Activated naive CD8-positive, alpha-beta T cell treated with anti-CD3 and anti-CD28 coated beads, Interleukin-2, amount 50 U/mL, for 24 hours (primary cell): Measurements from ENCODE around the gene ITPR1.

Source experiments
- ATAC-seq: fragments of 150-1000 bp; cut with Tn5 transposase; one replicate; pipeline ENCODE4 v1.10.0; 2021
- DNase-seq: peaks from one replicate; pipeline ENCODE4 v3.0.0; 2021
- H3K27ac Mint-ChIP-seq: one replicate; pipeline ENCODE4 v1.8.0; 2021; ENCODE audit warnings: mild to moderate bottlenecking, mixed read lengths
- H3K27me3 Mint-ChIP-seq: one replicate; pipeline ENCODE4 v1.8.0; 2021; ENCODE audit warnings: mixed read lengths
- H3K36me3 Mint-ChIP-seq: one replicate; pipeline ENCODE4 v1.8.0; 2021; ENCODE audit warnings: low read depth, mixed read lengths
- H3K4me1 Mint-ChIP-seq: one replicate; pipeline ENCODE4 v1.8.0; 2021; ENCODE audit warnings: mixed read lengths
- H3K4me3 Mint-ChIP-seq: one replicate; pipeline ENCODE4 v1.8.0; 2021; ENCODE audit warnings: mild to moderate bottlenecking, moderate library complexity, mixed read lengths
- H3K9me3 Mint-ChIP-seq: one replicate; pipeline ENCODE4 v1.8.0; 2021; ENCODE audit warnings: mixed read lengths

Gene ITPR1

DNA sequence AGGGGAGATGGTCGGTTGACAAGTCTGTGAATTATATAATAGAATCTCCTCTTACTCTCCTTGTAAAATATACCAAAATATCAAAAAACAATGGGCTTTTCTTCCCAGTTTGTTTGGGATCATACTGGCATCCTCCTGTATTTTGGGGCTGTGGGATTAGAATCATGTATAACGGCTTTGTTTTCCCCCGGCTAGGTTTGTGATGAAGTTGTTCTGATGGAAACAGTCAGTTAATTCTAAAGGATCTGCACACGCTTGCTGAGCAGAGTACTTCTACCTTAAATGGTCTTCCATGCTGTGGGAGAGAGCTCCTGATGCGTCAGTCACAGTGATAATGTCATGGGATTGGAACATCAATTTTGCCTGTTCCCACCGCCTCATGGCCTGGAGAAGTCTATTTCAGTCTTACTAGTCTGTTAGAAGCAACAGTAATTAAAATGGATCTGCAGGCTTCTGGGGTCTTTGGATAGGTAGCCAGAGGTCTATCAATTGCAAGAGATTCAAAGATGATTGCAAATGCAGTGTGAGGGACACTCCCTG lies 81.3 kb downstream of the ITPR1 start:
- H3K9me3 Mint-ChIP-seq = no peaks in the 10 kb centered on the region
- H3K27ac Mint-ChIP-seq = no peak overlapping the region

DNA sequence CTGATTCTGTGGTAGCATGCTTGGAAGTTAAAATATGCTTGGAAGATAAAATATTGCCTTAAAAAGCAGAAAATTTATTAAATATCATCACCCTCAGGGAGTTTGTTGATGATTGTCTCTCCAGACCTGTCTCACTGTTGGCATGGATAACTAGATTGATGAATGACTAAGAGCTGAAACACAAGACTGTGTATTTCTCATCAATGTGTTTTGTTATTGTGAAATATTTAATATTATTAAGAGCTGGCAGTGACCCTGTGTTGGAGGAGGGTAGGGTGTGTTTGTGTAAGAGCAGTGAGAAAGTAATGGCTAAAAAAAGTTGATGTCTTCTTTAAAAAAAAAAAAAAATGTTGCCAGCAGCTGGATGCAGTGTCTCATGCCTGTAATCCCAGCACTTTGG lies 82.2 kb downstream of the ITPR1 start:
- Mint-ChIP-seq H3K9me3 (no peaks in the 10 kb centered on the region), H3K27me3 (no peaks in the 10 kb centered on the region), H3K4me3 (no peak overlapping the region), H3K27ac (no peak overlapping the region), H3K36me3 (peaks cover 5% of the 10 kb centered on the region), H3K4me1 (peaks cover 13% of the 10 kb centered on the region)
- ATAC-seq = no peak
- no peak for DNase-seq

More for the DNA sequence above, 81.3 kb downstream of the ITPR1 start:
- Mint-ChIP-seq H3K4me1 (peaks cover 14% of the 10 kb centered on the region), H3K4me3 (no peak overlapping the region), H3K36me3 (peaks cover 5% of the 10 kb centered on the region), H3K27me3 (no peaks in the 10 kb centered on the region)
- no peak for DNase-seq
- no peak for ATAC-seq

DNA sequence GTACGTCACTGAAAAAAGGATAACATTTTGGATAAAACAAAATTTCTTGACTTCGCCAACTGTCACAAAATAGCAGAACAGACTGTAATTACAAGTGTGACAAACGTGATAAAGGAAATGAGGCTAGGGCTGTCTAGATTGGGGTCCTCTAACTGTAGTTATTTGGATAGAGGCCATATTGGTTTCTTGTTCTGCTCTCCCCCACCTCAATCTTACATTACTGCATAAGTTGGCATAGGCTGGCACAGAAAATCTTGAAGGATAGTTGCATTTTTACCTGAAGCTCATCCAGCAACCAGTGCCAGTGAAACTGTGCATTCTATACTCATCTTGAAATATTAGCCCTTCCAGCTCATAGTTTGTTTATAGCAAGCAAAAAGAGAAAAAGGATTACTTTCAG lies 84.6 kb downstream of the ITPR1 start:
- no peaks in the 10 kb centered on the region for H3K27me3 Mint-ChIP-seq
- no peak for ATAC-seq
- H3K36me3 Mint-ChIP-seq = peaks cover 5% of the 10 kb centered on the region
- peaks cover 18% of the 10 kb centered on the region for H3K4me1 Mint-ChIP-seq
- H3K4me3 Mint-ChIP-seq = no peak overlapping the region
- no peak for DNase-seq
- H3K27ac Mint-ChIP-seq = no peak overlapping the region
- H3K9me3 Mint-ChIP-seq = no peaks in the 10 kb centered on the region

DNA sequence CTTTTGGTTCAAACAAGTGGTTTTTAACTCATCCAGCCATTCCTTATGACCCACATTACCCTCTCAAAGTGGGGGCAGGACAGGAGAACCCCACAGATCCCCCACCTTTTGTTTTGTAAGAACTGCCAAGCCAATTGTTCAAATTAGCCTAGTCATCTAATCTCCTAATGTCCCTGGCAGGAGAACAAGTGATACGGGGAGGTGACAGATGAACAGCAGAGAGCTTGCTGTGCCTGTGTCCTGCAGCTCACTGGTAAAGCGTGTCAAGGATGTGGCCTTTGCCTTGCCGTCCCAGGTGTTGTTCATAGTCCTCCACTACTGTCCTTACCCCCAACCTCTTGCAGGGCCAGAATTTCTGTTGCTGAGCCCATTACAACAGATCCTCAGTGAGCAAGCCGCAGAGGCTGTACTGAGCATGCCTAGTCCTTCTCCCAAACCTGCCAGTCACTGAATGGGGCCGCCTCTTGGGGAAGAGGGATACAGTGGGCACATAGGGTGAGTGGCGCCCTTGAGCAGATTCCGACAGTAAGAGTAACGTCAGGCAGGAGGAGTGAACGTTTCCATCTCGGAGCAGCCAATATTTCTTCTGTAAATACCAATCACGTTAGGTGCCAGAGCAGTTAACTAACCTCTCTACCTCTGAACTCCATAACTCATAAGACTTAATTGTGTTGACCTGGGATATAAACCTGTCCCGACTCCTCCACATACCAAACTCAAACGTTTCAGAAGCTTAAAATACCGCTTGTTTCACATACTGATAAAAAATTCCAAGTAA lies 87.4 kb downstream of the ITPR1 start:
- H3K9me3 Mint-ChIP-seq = no peaks in the 10 kb centered on the region
- H3K4me3 Mint-ChIP-seq = no peak overlapping the region
- ATAC-seq (no peak), DNase-seq (no peak)
- H3K27ac Mint-ChIP-seq = peak overlapping the region; percentile 4
- no peaks in the 10 kb centered on the region for H3K27me3 Mint-ChIP-seq
- no peaks in the 10 kb centered on the region for H3K36me3 Mint-ChIP-seq
- peaks cover 44% of the 10 kb centered on the region for H3K4me1 Mint-ChIP-seq

DNA sequence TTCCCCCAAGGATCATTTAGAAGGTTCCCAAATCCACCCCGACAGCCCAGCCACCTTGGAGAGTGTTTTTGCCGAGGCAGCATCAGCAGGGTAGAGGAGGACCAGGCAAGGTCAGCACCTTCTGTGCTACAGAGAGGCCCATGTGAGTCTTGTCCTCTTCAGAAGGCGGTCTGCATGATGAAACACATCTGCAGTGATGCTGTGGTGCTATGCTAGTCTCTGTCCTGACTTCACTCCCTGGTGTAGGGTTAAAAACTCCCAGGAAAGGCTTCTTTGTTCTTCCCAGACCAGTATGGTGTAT lies 87.9 kb downstream of the ITPR1 start:
- no peak for ATAC-seq
- Mint-ChIP-seq H3K4me1 (peaks cover 48% of the 10 kb centered on the region), H3K4me3 (no peak overlapping the region), H3K36me3 (no peaks in the 10 kb centered on the region), H3K27me3 (no peaks in the 10 kb centered on the region), H3K27ac (peak overlapping the region; percentile 4), H3K9me3 (no peaks in the 10 kb centered on the region)
- DNase-seq = no peak

DNA sequence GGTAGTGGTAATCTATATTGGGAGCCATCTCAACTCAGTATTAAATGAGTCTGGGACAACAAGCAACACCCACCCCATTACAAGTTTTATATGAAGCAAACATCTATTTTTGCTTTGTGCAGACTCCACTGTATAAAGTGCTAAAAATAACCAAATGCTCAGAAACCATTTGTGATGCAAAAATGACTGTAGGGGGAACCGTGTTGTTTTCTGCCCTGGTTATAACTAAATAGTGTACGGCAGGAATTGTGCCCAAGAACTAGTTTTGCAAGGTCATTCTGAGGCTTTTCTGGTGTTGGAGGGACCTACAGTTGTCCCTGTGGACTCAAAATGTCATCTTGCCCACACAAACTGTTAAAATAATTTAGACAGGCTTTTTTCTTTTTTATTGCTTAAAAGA lies 88.3 kb downstream of the ITPR1 start:
- Mint-ChIP-seq H3K27ac (peak overlapping the region; percentile 4), H3K9me3 (no peaks in the 10 kb centered on the region), H3K4me3 (no peak overlapping the region), H3K36me3 (no peaks in the 10 kb centered on the region), H3K4me1 (peaks cover 52% of the 10 kb centered on the region), H3K27me3 (no peaks in the 10 kb centered on the region)
- ATAC-seq (no peak), DNase-seq (no peak)

DNA sequence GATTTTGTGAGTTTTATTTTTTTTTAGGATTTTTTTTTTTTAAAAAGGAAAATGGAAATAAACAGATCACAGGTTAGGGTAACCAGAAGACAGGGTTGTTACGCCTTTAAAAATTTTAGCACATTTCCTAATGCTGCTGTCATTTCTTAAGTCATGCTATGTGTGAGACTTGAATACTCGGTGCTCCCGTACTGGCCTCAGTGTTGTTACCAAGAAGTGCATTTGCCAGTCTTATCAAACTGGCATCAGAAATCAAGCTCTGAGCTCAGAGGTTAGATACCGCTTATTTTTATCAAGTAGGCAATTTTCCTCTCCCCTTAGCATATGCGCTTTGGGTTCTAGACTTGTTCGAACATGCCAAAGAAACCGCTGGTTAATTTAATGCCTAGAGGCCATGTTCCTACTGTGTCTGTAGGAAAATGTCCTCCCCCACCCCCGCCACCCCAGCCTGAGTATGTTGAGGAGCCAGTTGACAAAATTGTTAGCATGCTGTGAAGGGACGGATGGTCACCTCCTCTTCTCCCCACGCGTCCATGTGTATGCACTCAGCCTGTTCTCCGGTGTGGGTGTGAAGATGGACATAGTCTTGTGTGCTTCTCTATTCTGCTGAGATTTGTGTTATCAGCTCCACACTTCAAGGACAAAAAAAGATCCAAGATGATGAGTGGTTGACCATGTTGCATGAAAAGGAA lies 88.9 kb downstream of the ITPR1 start:
- H3K4me1 Mint-ChIP-seq = peaks cover 58% of the 10 kb centered on the region
- no peaks in the 10 kb centered on the region for H3K27me3 Mint-ChIP-seq
- no peak overlapping the region for H3K27ac Mint-ChIP-seq
- no peaks in the 10 kb centered on the region for H3K9me3 Mint-ChIP-seq
- H3K36me3 Mint-ChIP-seq = no peaks in the 10 kb centered on the region
- ATAC-seq (no peak), DNase-seq (no peak)
- H3K4me3 Mint-ChIP-seq = no peak overlapping the region

DNA sequence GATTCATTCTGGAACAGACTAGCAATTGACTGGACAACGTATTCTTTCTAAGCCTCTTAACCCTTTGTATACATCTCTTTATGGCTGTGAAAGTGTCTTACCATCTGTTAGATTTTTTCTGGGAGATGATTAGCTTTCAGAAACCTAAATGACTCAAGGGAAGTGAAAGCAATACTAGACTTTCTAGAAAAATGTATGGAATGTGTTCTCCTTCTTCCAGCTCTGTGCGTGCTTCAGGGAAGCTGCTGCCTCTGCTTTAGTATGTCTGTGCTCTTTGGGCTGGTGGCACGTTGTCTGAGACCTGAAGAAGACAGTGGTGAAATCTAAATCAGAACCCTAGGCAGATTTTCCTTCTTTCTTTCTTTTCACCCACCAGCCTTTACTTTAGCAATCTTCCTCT lies 89.5 kb downstream of the ITPR1 start:
- ATAC-seq (no peak), DNase-seq (no peak)
- H3K27me3 Mint-ChIP-seq = no peaks in the 10 kb centered on the region
- H3K9me3 Mint-ChIP-seq = no peaks in the 10 kb centered on the region
- no peak overlapping the region for H3K27ac Mint-ChIP-seq
- no peak overlapping the region for H3K4me3 Mint-ChIP-seq
- peaks cover 63% of the 10 kb centered on the region for H3K4me1 Mint-ChIP-seq
- H3K36me3 Mint-ChIP-seq = no peaks in the 10 kb centered on the region

DNA sequence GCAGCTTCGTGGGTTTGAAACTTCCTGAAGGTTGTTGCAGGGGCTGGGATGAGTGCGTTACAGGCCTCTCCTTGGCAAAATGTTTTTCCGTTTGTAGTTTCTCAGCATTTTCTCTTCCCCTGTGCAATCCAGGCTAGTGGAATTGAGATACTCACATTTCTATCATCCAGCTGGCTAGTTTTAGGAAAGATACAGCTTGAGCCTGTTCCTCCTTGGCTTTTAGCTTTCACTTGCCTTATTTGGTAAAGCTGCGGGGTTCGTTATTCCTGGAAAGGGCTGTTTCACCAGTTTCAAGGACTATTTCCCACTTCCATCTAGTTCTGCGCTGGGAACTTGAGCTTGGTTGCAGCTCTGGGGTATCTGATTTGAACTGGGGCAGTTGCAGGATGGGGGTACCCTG lies 90.3 kb downstream of the ITPR1 start:
- H3K9me3 Mint-ChIP-seq = no peaks in the 10 kb centered on the region
- DNase-seq (no peak), ATAC-seq (no peak)
- no peak overlapping the region for H3K27ac Mint-ChIP-seq
- H3K4me3 Mint-ChIP-seq = no peak overlapping the region
- peaks cover 1% of the 10 kb centered on the region for H3K36me3 Mint-ChIP-seq
- H3K4me1 Mint-ChIP-seq = peaks cover 71% of the 10 kb centered on the region
- no peaks in the 10 kb centered on the region for H3K27me3 Mint-ChIP-seq

DNA sequence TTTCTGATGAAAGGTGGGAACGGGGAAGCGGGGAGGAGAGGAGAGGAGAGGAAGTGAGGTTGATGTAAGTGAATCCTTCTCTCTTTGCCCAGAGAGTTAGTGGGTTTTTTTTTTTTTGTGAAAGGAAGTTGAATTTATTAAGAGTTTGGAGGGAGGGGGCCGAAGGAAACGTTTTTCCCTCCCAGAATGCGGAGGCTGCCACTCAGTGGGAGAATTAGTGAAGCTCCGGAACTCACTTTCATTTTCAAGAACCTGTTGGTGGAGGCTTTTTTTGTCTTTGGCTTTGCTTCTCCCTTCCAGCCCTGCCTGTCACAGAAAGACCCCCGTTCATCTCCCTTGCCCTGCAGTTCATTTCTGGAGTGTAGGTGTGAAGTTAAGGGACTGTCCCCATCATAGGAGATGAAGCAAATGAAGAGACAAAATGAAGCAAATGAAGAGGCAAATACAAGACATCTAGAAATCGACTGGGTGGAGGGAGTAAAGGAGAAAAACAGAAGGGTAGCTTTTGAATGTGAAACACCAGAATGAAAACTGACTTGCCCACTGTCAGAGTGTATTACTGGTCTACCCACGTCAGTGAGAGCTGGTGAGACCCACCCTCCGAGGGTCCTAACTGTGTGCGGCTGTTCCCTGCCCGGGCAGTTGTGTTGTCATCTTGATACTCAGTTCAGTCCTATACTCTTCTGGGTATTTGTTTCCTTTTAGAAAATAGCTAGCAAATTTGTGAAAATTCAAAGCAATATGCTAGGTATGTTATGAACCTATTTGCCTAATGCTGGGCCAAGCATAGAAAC lies 91.5 kb downstream of the ITPR1 start:
- Mint-ChIP-seq H3K9me3 (no peaks in the 10 kb centered on the region), H3K36me3 (peaks cover 2% of the 10 kb centered on the region), H3K27me3 (no peaks in the 10 kb centered on the region), H3K27ac (peak overlapping the region; percentile 90), H3K4me1 (peaks cover 83% of the 10 kb centered on the region), H3K4me3 (peak overlapping the region; percentile 78)
- ATAC-seq = peak; percentile 76
- DNase-seq = peak; percentile 20

DNA sequence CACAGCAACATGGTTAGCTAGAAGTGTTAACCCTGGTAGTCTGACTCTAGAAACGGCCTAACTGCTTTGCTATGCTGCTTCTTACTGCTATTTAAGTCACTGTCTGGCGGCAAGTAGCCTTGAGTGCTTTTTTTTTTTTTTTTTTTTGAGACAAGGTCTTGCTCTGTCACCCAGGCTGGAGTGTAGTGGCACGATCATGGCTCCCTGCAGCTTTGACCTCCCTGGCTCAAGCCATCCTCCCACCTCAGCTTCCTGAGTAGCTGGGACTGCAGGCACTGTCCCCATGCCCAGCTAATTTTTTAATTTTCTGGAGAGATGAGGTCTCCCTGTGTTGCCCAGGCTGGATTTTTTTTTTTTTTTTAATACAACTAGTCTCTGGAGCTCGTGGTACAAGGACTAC lies 93.2 kb downstream of the ITPR1 start:
- no peaks in the 10 kb centered on the region for H3K27me3 Mint-ChIP-seq
- H3K27ac Mint-ChIP-seq = no peak overlapping the region
- peaks cover 6% of the 10 kb centered on the region for H3K9me3 Mint-ChIP-seq
- no peak for ATAC-seq
- peaks cover 84% of the 10 kb centered on the region for H3K4me1 Mint-ChIP-seq
- peaks cover 10% of the 10 kb centered on the region for H3K36me3 Mint-ChIP-seq
- H3K4me3 Mint-ChIP-seq = no peak overlapping the region
- no peak for DNase-seq

DNA sequence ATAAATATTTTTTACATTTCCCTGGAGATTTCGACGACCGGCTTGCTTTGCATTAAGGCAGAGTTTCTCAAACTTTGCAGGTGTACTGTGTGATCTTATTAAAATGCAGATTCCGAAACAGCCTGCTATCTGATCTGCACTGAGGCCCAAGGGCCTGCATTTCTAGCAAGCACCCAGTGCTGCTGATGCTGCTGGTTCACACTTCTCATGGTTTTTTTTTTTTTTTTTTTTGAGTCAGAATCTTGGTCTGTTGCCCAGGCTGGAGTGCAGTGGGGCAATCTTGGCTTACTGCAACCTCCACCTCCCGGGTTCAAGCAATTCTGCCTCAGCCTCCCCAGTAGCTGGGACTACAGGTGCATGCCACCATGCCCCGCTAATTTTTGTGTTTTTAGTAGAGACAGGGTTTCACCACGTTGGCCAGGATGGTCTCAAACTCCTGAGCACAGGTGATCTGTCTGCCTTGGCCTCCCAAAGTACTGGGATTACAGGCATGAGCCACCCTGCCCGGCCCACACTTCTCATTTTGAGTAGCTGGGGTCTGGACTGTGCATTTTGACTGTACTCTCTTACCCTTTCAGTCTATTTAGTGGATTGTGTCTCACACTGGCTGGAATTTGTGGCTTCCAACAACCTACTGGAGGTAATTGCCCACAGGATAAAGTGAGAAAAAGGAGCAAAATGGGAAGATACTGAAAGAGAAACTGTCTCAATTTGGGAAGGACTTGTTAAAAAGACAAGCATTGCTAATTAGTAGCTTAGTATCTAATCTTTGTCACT lies 94.1 kb downstream of the ITPR1 start:
- H3K9me3 Mint-ChIP-seq = peaks cover 6% of the 10 kb centered on the region
- H3K27me3 Mint-ChIP-seq = no peaks in the 10 kb centered on the region
- H3K27ac Mint-ChIP-seq = peak overlapping the region; percentile 3
- peak; percentile 43 for ATAC-seq
- no peak overlapping the region for H3K4me3 Mint-ChIP-seq
- peaks cover 81% of the 10 kb centered on the region for H3K4me1 Mint-ChIP-seq
- peaks cover 14% of the 10 kb centered on the region for H3K36me3 Mint-ChIP-seq
- peak; percentile 18 for DNase-seq

DNA sequence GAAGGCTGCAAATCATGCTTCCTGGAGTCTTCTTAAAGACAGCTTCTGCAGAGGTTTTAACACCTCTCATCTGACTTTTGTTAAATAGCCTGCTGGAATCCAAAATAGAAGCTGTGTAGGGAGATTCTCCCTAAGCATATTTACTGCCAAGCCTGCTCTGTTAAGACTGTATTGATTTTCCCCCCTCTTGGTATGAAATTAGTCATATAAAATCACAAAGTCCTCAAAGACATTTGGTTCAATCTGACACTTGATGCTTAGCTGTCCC lies 94.6 kb downstream of the ITPR1 start:
- Mint-ChIP-seq H3K9me3 (peaks cover 6% of the 10 kb centered on the region), H3K27me3 (no peaks in the 10 kb centered on the region), H3K36me3 (peaks cover 14% of the 10 kb centered on the region), H3K27ac (peak overlapping the region; percentile 3), H3K4me1 (peaks cover 76% of the 10 kb centered on the region), H3K4me3 (no peak overlapping the region)
- DNase-seq = no peak
- ATAC-seq = peak; percentile 30

DNA sequence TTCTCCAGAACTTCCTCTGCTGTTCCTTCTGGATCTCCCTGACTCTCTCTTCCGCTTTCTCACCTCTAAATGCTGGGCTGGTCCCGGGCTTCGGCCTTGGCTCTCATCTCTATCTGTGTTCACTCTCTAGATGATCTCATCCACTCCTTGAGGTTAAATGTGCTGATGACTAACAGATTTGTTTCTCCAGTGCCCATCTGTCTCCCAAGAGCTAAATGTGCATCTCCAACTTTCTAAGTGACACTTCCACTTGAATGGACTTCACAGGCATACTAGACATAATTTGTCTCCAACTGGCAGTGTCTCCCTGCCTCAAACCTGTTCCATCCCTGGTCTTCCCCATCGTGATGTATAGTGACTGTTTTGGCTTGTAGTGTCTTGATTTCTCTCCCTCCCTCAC lies 95.3 kb downstream of the ITPR1 start:
- H3K9me3 Mint-ChIP-seq = peaks cover 6% of the 10 kb centered on the region
- DNase-seq (no peak), ATAC-seq (peak; percentile 66)
- H3K4me3 Mint-ChIP-seq = no peak overlapping the region
- peak overlapping the region; percentile 19 for H3K27ac Mint-ChIP-seq
- peaks cover 14% of the 10 kb centered on the region for H3K36me3 Mint-ChIP-seq
- peaks cover 69% of the 10 kb centered on the region for H3K4me1 Mint-ChIP-seq
- no peaks in the 10 kb centered on the region for H3K27me3 Mint-ChIP-seq
